ENCODE measurements around the gene TTC33. TPM values are rescaled to one million over a fixed set of nuclear protein-coding genes. Genes with fewer than 3 reads are reported as not detected.

Gene TTC33
- total and polyA plus RNA-seq, 2 experiments from 2014 or later: 8.0 to 9.0 TPM

- no peak for TF ChIP-seq EZH2phosphoT487 (IDR thresholded peaks at IDR 0.05; ENCODE audit: insufficient read depth, low read depth)
- TF ChIP-seq EZH2 (IDR thresholded peaks at IDR 0.05; ENCODE audit: insufficient read depth, poor library complexity, severe bottlenecking): no peak
- no peaks in the 10 kb centered on the region for H4K20me1 ChIP-seq (ENCODE audit: insufficient read depth)
- WGBS, 2 experiments (ENCODE audit: low coverage in 1 of 2, low lambda C conversion rate in 2 of 2, missing lambda C conversion rate in 2 of 2): 89 to 95% methylated on average over 2 of the region's 2 CpGs
- no peaks in the 10 kb centered on the region for H3K9me3 ChIP-seq (ENCODE audit: low read depth)
- no peak overlapping the region for H3K27ac ChIP-seq
- no peak overlapping the region for H3K4me2 ChIP-seq (ENCODE audit: unreplicated experiment)
- H3K4me1 ChIP-seq (ENCODE audit: insufficient read depth): peaks cover 18% of the 10 kb centered on the region
- no peak overlapping the region for H3K9ac ChIP-seq
- H3K9me2 ChIP-seq (ENCODE audit: insufficient read depth): no peaks in the 10 kb centered on the region
- 0 out of 2 replicates have a peak, but pooled peaks cover 2% of the 10 kb centered on the region for H3K27me3 ChIP-seq (replicated peaks; ENCODE audit: insufficient read depth)
- DNase-seq: no peak
- H2AFZ ChIP-seq: no peak overlapping the region
- H3K4me3 ChIP-seq: no peak overlapping the region
- H3K36me3 ChIP-seq (ENCODE audit: low read depth): no peaks in the 10 kb centered on the region
- no peaks in the 10 kb centered on the region for H3K79me2 ChIP-seq (ENCODE audit: insufficient read depth)
- peaks cover 20% of the 10 kb centered on the region for H3F3A ChIP-seq (ENCODE audit: insufficient read depth)
- in situ Hi-C loops (cut with MboI): no loop called here
Measured at GRCh38 chr5:40481241-40481640, 274.5 kb downstream of the TTC33 start.

GRCh38 chr5:40480392-40480791 is 275.4 kb downstream of the TTC33 start:
- in situ Hi-C loops (cut with MboI): no loop called here
- no peak for TF ChIP-seq EZH2 (IDR thresholded peaks at IDR 0.05; ENCODE audit: insufficient read depth, poor library complexity, severe bottlenecking)
- no peak for TF ChIP-seq EZH2phosphoT487 (IDR thresholded peaks at IDR 0.05; ENCODE audit: insufficient read depth, low read depth)
- H3K9ac ChIP-seq: no peak overlapping the region
- H3K4me1 ChIP-seq (ENCODE audit: insufficient read depth): peaks cover 24% of the 10 kb centered on the region
- H3K36me3 ChIP-seq (ENCODE audit: low read depth): no peaks in the 10 kb centered on the region
- no peak for DNase-seq
- no peaks in the 10 kb centered on the region for H4K20me1 ChIP-seq (ENCODE audit: insufficient read depth)
- no peak overlapping the region for H3K27ac ChIP-seq
- no peaks in the 10 kb centered on the region for H3K79me2 ChIP-seq (ENCODE audit: insufficient read depth)
- H3K9me2 ChIP-seq (ENCODE audit: insufficient read depth): no peaks in the 10 kb centered on the region
- H3K27me3 ChIP-seq (replicated peaks; ENCODE audit: insufficient read depth): 0 out of 2 replicates have a peak, but pooled peaks cover 2% of the 10 kb centered on the region
- peaks cover 20% of the 10 kb centered on the region for H3F3A ChIP-seq (ENCODE audit: insufficient read depth)
- H3K4me3 ChIP-seq: no peak overlapping the region
- H3K9me3 ChIP-seq (ENCODE audit: low read depth): no peaks in the 10 kb centered on the region
- no peak overlapping the region for H2AFZ ChIP-seq
- WGBS, 2 experiments (ENCODE audit: low coverage in 1 of 2, low lambda C conversion rate in 2 of 2, missing lambda C conversion rate in 2 of 2): 57 to 66% methylated on average over 2 of the region's 2 CpGs
- no peak overlapping the region for H3K4me2 ChIP-seq (ENCODE audit: unreplicated experiment)

- Histone ChIP-seq H3F3A (ENCODE audit: insufficient read depth) (peaks cover 20% of the 10 kb centered on the region), H3K4me2 (ENCODE audit: unreplicated experiment) (no peak overlapping the region), H3K4me1 (ENCODE audit: insufficient read depth) (peaks cover 25% of the 10 kb centered on the region), H3K9ac (no peak overlapping the region), H4K20me1 (ENCODE audit: insufficient read depth) (no peaks in the 10 kb centered on the region), H3K9me3 (ENCODE audit: low read depth) (no peaks in the 10 kb centered on the region), H3K36me3 (ENCODE audit: low read depth) (no peaks in the 10 kb centered on the region), H3K79me2 (ENCODE audit: insufficient read depth) (no peaks in the 10 kb centered on the region), H3K27me3 (replicated peaks; ENCODE audit: insufficient read depth) (0 out of 2 replicates have a peak, but pooled peaks cover 2% of the 10 kb centered on the region), H3K27ac (no peak overlapping the region), H3K4me3 (no peak overlapping the region), H3K9me2 (ENCODE audit: insufficient read depth) (no peaks in the 10 kb centered on the region), H2AFZ (no peak overlapping the region)
- WGBS, 2 experiments (ENCODE audit: low coverage in 1 of 2, low lambda C conversion rate in 2 of 2, missing lambda C conversion rate in 2 of 2): 54 to 59% methylated on average over 3 of the region's 3 CpGs
- in situ Hi-C loops (cut with MboI): no loop called here
- DNase-seq: no peak
- TF ChIP-seq EZH2 (IDR thresholded peaks at IDR 0.05; ENCODE audit: insufficient read depth, poor library complexity, severe bottlenecking) (no peak), EZH2phosphoT487 (IDR thresholded peaks at IDR 0.05; ENCODE audit: insufficient read depth, low read depth) (no peak)
Measured at GRCh38 chr5:40479939-40480338, 275.8 kb downstream of the TTC33 start.

- Histone ChIP-seq H3K27ac (no peak overlapping the region), H3K9me3 (ENCODE audit: low read depth) (no peaks in the 10 kb centered on the region), H3K79me2 (ENCODE audit: insufficient read depth) (no peaks in the 10 kb centered on the region), H2AFZ (no peak overlapping the region), H3F3A (ENCODE audit: insufficient read depth) (peaks cover 20% of the 10 kb centered on the region), H3K4me3 (no peak overlapping the region), H3K4me1 (ENCODE audit: insufficient read depth) (peaks cover 25% of the 10 kb centered on the region), H3K36me3 (ENCODE audit: low read depth) (no peaks in the 10 kb centered on the region), H3K9me2 (ENCODE audit: insufficient read depth) (no peaks in the 10 kb centered on the region), H3K4me2 (ENCODE audit: unreplicated experiment) (no peak overlapping the region), H3K27me3 (replicated peaks; ENCODE audit: insufficient read depth) (0 out of 2 replicates have a peak, but pooled peaks cover 2% of the 10 kb centered on the region), H3K9ac (no peak overlapping the region), H4K20me1 (ENCODE audit: insufficient read depth) (no peaks in the 10 kb centered on the region)
- DNase-seq: no peak
- in situ Hi-C loops (cut with MboI): no loop called here
- WGBS, 2 experiments (ENCODE audit: low coverage in 1 of 2, low lambda C conversion rate in 2 of 2, missing lambda C conversion rate in 2 of 2): 79 to 85% methylated on average over 2 of the region's 2 CpGs
- TF ChIP-seq EZH2 (IDR thresholded peaks at IDR 0.05; ENCODE audit: insufficient read depth, poor library complexity, severe bottlenecking) (no peak), EZH2phosphoT487 (IDR thresholded peaks at IDR 0.05; ENCODE audit: insufficient read depth, low read depth) (no peak)
Measured at GRCh38 chr5:40478766-40479165, 277.0 kb downstream of the TTC33 start.

All from GM23248 (cell line).